ENCODE measurements around the gene RPS6KA2.
"Not testable (repeated sequence)": the region's sequence is repeated elsewhere in the genome, so short reads cannot be mapped to it uniquely, and the experiment has no call there.

The RPS6KA2 gene

GRCh38 chr6:166387098-166387497, 240.0 kb downstream of the RPS6KA2 start:
- DNase-seq, result not testable (repeated sequence)

- DNase-seq, result no peak
Measured at GRCh38 chr6:166386111-166386510, 240.9 kb downstream of the RPS6KA2 start.

GRCh38 chr6:166383802-166384363, 243.2 kb downstream of the RPS6KA2 start:
- peak; percentile 39 for DNase-seq

DNA sequence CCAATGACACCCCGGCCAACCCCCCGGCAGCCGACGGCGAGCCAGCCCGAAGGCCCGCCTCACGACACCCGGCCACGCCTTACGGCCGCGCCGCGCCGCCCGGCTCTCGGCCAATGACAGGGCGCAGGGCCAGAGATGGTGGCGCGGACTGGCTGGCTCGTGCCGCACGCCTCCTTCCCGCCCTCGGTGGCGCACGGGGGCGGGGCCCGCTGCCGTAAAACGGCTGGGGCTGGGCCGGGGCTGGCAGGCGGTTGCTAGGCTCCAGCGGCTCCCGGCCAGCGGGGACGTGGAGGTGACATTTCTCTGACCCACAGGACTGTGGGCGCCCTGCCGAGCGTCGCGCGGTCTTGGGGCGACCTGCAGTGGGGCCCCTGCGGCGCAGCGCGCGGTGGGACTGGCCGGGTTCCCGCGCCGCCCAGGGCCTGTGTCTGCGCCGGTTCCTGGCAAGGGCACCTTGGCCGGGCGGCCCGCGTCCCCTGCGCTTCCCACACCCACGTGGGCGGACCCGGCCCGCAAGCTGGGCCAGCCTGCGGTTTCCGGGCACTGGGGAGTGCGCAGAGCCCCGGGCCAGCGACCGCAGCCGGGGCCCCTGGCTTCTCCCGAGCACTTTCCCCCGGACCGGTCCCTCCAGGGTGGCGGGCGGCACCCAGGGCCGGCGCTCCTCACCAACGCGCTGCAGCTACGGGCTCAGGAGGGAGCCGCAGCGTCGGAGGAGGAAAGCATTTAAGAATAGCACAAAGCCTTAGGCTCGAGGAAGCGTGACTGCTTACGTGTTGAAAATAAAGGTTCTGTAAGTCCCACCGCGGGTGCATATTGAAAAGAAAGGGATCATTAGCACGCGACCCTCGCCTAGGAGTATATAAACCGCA, 243.9 kb downstream of the RPS6KA2 start, which contains the start of gene MPC1:
MPC1 (minus strand) TSS at position 8 of the 869 bp plus-strand sequence. CDS start 64 bp downstream, outside the sequence.
- DNase-seq, result peak; percentile 95

GRCh38 chr6:166382500-166382932, 244.5 kb downstream of the RPS6KA2 start:
- DNase-seq, result no peak

DNA sequence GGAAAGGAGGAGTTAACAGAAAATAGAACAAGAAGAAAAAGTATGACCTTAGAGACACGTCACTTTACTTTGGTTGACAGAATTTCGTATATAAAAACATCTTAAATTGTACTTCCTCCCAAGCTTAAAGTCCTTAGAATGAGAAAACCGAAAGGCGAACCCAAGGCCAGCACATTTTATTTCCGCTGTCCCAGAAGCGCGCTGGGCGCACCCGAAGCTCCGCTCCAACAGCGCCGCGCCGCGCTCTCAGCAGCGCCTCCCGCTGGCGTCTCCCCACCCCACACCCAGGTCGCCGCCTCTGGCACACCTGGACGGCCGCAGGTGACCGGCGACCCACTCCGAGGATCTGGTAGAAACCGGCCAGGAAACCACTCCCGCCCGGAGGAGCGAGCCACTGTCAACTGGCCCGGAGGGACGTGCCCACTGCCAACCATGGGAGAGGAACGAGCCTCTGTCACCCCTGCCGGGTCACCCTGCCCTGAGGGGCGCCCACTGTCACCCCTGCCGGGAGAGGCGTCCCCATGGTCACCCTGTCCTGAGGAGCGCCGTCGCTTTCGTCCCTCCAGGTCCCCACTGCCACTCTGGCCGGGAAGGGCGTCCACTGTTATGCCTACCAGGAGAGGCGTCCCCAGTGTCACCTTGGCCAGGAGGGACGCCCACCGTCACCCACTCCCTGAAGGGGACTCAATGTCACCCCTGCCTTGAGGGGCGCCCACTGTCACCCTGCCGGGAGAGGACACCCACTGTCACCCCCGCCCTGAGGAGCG, 245.1 kb downstream of the RPS6KA2 start:
- DNase-seq, result peak; percentile 73

DNA sequence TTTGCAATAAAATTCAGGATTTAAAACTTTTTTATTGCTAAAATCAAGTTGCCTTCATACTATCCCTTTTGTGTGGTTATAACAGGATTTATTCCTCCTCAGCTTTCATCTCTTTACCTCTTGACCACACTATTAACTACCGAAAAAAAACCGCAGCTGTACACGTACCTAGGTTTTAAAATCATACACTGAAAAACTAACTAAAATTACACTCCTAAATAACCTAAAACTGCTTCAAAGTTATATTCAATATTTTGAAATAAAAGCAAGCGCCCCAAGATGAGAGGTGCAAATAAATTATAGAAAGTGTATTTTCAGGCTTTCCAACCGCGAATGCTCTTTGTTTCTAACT, 245.7 kb downstream of the RPS6KA2 start:
- no peak for DNase-seq

GRCh38 chr6:166379800-166380199, 247.3 kb downstream of the RPS6KA2 start:
- no peak for DNase-seq

DNA sequence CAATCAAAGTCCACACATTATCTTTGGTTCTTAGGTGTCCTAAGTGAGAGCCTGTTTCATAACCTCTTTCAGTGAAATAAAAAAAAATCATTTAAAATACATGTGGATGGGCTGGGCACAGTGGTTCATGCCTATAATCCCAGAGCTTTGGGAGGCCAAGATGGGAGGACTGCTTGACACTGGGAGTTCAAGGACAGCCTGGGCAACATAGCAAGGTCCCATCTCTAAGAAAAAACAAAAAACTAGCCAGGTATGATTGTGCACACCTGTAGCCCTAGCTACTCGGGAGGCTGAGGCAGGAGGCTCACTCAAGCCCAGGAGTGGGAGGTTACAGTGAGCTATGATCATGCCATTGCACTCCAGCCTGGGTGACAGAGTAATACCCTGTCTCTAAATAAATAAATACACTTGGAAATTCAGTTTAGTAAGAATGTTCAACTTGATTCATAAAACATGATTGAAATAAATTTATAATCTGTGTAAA, 247.9 kb downstream of the RPS6KA2 start:
- no peak for DNase-seq

GRCh38 chr6:166377721-166378120, 249.3 kb downstream of the RPS6KA2 start:
- DNase-seq, result no peak

DNA sequence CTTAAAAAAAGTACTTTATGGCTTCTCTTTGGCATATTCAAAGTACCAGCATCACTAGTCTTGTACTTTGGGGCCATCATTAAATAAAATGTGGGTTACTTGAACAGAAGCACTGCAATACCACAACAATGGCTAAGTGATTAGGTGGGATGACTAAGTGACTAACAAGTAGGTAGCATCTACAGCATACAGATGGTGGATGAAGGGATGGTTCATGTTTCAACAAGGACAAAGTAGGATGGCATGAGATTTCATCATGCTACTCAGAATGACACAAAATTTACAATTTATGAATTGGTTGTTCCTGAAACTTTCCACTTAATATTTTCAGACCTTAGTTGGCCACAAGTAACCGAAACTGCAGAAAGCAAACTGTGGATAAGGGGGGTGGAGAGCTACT, 252.0 kb downstream of the RPS6KA2 start:
- no peak for DNase-seq

DNA sequence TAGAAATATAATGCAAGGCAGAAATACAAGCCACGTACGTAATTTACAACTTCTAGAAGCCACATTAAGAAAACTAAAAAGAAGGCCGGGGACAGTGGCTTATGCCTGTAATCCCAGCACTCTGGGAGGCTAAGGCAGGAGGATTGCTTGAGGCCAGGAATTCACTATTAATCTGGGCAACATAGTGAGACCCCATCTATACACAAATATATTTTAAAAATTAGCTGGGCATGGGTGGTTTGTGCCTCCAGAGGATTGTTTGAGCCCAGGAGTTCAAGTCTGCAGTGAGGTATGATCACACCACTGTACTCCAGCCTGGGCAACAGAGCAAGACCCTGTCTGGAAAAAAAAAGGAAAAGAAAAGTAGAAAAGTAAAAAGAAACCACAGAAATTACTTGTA, 256.6 kb downstream of the RPS6KA2 start:
- DNase-seq, result no peak

- no peak for DNase-seq
Measured at GRCh38 chr6:166369782-166370181, 257.3 kb downstream of the RPS6KA2 start.

DNA sequence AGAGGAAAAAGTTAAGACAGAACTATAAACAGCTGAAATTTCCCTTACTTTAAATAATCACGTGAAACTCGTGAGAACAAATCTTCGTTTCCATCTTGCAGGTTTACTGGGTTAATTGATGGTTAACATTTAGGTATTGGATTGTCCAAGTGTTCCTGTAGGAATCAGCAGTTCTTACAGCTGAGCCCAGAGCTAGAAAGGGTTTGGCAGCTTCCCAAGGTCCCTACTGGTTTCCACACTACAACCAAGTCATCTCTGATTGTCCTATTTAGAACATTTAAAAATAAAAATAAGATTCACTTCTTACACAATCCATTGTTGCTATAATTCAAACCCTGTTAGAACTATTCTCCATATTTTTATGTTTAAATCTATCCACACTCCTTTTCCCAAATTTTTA, 260.1 kb downstream of the RPS6KA2 start:
- DNase-seq, result no peak

DNA sequence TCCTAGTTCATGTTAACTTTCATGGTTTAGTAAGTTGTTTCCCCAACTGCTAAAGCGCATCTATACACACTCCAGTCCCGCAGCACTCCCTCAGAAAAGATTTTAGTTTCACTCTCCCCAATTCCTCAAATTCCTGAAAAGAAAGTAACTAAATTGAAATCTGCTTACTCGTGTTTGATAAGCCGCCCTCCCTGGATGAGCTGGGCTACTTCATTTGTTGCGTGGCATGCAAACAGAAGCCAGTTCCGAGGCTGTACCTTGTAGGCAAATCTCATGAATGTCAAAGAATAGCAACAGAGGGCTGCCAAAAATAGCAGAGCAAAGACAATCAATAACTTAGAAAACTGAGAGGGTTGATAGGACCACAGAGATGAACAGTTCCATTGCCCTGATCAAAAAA, 261.2 kb downstream of the RPS6KA2 start:
- DNase-seq, result no peak

GRCh38 chr6:166365221-166365620, 261.8 kb downstream of the RPS6KA2 start:
- DNase-seq, result no peak

DNA sequence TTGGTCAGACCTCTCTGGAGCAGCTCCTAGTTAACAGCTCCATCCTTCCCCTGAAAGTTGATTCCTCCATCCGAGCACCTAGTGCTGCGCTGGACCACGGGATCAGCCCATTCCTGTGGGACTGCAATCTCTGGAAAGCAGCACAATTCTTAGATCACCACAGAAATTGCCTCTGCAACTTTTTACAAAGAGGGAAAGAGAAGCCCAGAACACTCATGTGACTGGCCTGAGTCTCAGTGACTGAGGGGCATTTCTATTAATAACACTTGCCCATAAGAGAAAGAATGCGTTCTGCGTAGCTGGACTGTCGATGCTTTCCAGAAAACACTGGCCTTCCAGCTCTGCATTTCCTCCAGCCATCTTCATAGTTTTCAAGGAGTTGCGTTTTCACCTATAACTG, 262.6 kb downstream of the RPS6KA2 start:
- DNase-seq, result no peak

DNA sequence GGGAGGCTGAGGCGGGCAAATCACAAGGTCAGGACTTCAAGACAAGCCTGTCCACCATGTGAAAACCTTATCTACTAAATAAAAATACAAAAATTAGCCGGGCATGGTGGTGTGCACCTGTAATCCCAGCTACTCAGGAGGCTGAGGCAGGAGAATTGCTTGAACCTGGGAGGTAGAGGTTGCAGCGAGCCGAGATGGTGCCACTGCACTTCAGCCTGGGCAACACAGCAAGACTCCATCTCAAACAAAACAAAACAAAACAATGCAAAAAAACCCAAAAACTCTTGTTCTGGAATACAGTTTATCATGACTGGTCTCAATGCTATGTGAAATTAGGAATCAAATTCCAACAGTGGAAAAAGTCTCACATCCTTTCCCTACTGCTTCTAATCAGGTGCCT, 264.6 kb downstream of the RPS6KA2 start:
- not testable (repeated sequence) for DNase-seq

DNA sequence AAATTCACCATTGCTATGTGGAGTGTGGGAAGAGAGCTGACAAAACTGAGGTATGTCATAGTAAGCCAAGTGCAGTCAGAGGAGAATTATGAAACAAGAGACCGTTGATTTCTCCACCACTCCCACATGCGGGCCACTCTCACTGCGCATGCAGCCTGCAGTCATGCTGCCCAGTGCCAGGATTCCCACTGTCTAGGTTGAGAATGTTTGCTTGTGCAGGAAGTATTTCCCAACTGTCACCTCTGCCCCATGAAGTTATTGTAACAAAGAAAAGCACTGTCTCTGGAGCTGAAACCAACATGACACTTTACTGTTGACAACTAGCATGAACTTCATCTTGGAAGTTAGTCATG, 266.0 kb downstream of the RPS6KA2 start:
- no peak for DNase-seq

- DNase-seq, result no peak
Measured at GRCh38 chr6:166360243-166361076, 266.6 kb downstream of the RPS6KA2 start.

Measured in CD4-positive, alpha-beta T cell treated with Interleukin-21 for 1 hour (primary cell).